ENCODE measurements around the gene STK10. TPM values are rescaled to one million over a fixed set of nuclear protein-coding genes. Genes with fewer than 3 reads are reported as not detected.

Gene STK10
- total and polyA plus RNA-seq, 2 of the 8 experiments (the other 6 are each of a cell fraction or from before 2014, with no cell fraction given) = 10.5 to 21.4 TPM

GRCh38 chr5:172045315-172045632 is 142.8 kb downstream of the STK10 start:
- Histone ChIP-seq H2BK120ac (replicated peaks; ENCODE audit: low read depth, low read length) (no peak overlapping the region), H3K27ac (ENCODE audit: low read depth, low read length) (no peak overlapping the region), H3K4me3 (ENCODE audit: extremely low read depth in 1 of 4, insufficient read depth in 2 of 4, low read depth in 3 of 4, low read length in 4 of 4) (no peak overlapping the region), H3K4ac (replicated peaks; ENCODE audit: insufficient read length, low read depth, low read length) (no peak overlapping the region), H3K4me1 (replicated peaks in 1 of 4; ENCODE audit: control insufficient read depth in 3 of 4, insufficient read depth in 4 of 4, low read length in 3 of 4) (peaks cover 0 to 10% (median 0%) of the 10 kb centered on the region in 4 experiments; a peak in 5 of 7 replicates), H3K79me2 (ENCODE audit: control insufficient read depth in 1 of 2, insufficient read depth in 2 of 2, low read length in 2 of 2) (no peaks in the 10 kb centered on the region), H4K5ac (ENCODE audit: insufficient read length, low read depth, low read length) (no peak overlapping the region), H4K91ac (replicated peaks; ENCODE audit: insufficient read length, low read length) (no peak overlapping the region), H2BK15ac (ENCODE audit: low read length) (no peak overlapping the region), H3K18ac (ENCODE audit: extremely low read depth, low read length) (no peak overlapping the region), H3K9ac (replicated peaks in 1 of 4; ENCODE audit: extremely low read depth in 1 of 4, low read depth in 3 of 4, low read length in 3 of 4) (no peak overlapping the region), H4K20me1 (replicated peaks in 1 of 2; ENCODE audit: control insufficient read depth in 1 of 2, insufficient read depth in 2 of 2, low read length in 2 of 2) (no peaks in the 10 kb centered on the region), H3K23ac (ENCODE audit: insufficient read length) (no peak overlapping the region), H3K36me3 (ENCODE audit: control insufficient read depth in 2 of 4, insufficient read depth in 4 of 4, low read length in 3 of 4) (no peaks in the 10 kb centered on the region), H2BK12ac (ENCODE audit: low read depth, low read length) (no peak overlapping the region), H3K79me1 (ENCODE audit: low read depth, low read length) (no peaks in the 10 kb centered on the region), H3K9me3 (ENCODE audit: insufficient read depth in 2 of 2, low read depth in 1 of 2, low read length in 1 of 2) (no peaks in the 10 kb centered on the region), H3K27me3 (replicated peaks in 1 of 4; ENCODE audit: control insufficient read depth in 3 of 4, extremely low read depth in 1 of 4, insufficient read depth in 3 of 4, low read length in 3 of 4) (no peaks in the 10 kb centered on the region), H3K4me2 (ENCODE audit: insufficient read depth in 1 of 2, low read depth in 2 of 2, low read length in 2 of 2) (no peak overlapping the region), H2AK5ac (ENCODE audit: low read depth, low read length) (no peak overlapping the region), H3K23me2 (ENCODE audit: low read depth, low read length) (no peaks in the 10 kb centered on the region), H2BK5ac (ENCODE audit: low read depth, low read length) (no peak overlapping the region), H3K56ac (replicated peaks; ENCODE audit: insufficient read length, low read depth, low read length) (no peak overlapping the region), H2BK20ac (ENCODE audit: low read length) (no peak overlapping the region), H3K14ac (ENCODE audit: insufficient read length) (no peak overlapping the region), H2AFZ (ENCODE audit: low read length) (no peak overlapping the region), H4K8ac (ENCODE audit: extremely low read depth, insufficient read depth, low read length) (no peak overlapping the region)
- no peak for FAIRE-seq
- 92% methylated on average over 7 of the region's 7 CpGs; no CpG with 5 or more reads in 1 of the 2 experiments for WGBS, 2 experiments (ENCODE audit: extremely low coverage in 1 of 2, insufficient coverage in 1 of 2, insufficient read length in 1 of 2, insufficient replicate concordance in 2 of 2, low coverage in 1 of 2, low lambda C conversion rate in 2 of 2, missing lambda C conversion rate in 1 of 2)
- no peak for TF ChIP-seq BCL11A (IDR thresholded peaks at IDR 0.05; ENCODE audit: low read depth in 2 of 2, low read length in 2 of 2)
- TF ChIP-seq SAP30 (IDR thresholded peaks at IDR 0.05; ENCODE audit: insufficient read depth, insufficient replicate concordance, low read length) = no peak
- TF ChIP-seq HDAC2 (IDR thresholded peaks at IDR 0.05; ENCODE audit: borderline replicate concordance in 1 of 2, low read depth in 2 of 2, low read length in 2 of 2) = no peak
- no peak for TF ChIP-seq GABPA (IDR thresholded peaks at IDR 0.05; ENCODE audit: borderline replicate concordance, insufficient read depth, low read length)
- no peak for DNase-seq (ENCODE audit: low read depth in 1 of 2, low spot score in 2 of 2)
- ChIA-PET CTCF (ENCODE audit: partially characterized antibody) (interaction anchor here (0.7 to 5.9 kb wide), 20 partner anchors 9 to 627 kb away, joined by 3 to 51 read pairs (median 4); partner anchors contain the start of gene UBTD2), POLR2A (ENCODE audit: partially characterized antibody) (interaction anchor here (0.6 to 1.2 kb wide), 4 partner anchors 67 to 137 kb away, joined by 3 to 4 read pairs (median 4); no protein-coding TSS in a partner anchor)

Measured in H1 (cell line).